Epithelial cell of proximal tubule (primary cell): ENCODE results near the gene LDLRAD4. TPM values are rescaled to one million over a fixed set of nuclear protein-coding genes. Genes with fewer than 3 reads are reported as not detected.

Experiments used
- DNase-seq: peaks from one replicate; pipeline ENCODE4 v3.0.0-alpha.2; 2011; ENCODE audit warnings: low read depth
- H3K4me3 ChIP-seq: 2 replicates; pipeline ENCODE4 v1.5.1; 2011; ENCODE audit warnings: low read depth, mild to moderate bottlenecking, low read length
- total RNA-seq: library from RNA; depleted of rRNA; stranded (reverse); fragments of >200 nt; gene quantifications from 2 replicates; pipeline ENCODE4 v1.2.3, GENCODE V29; 2015
- TF ChIP-seq, protein P1 (sequence below): conservative IDR thresholded peaks from 2 replicates; pipeline ENCODE4 v1.5.1; 2012; ENCODE audit warnings: low read depth, mild to moderate bottlenecking, low read length

Gene LDLRAD4
- total RNA-seq, 1 donor from 2014 or later: under 0.01 TPM

DNA sequence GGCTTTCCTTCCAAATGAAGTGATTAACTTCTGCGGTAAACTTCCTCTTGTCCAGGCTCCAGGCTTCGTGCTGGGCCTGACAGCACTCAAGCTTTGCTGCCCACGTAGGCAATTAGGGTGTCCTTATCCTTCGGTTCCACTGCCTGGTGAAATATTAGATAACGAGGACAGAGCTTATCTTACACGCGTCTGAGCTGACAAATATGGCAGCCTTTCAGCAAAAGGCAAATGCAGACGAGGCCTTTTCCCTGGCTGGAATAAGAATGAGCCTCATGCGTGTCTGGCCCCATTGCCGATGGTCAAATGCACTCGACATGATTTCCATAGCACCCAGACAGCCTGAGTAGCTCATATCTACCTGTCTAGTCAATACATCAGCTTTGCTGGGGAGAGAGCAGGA, 366.3 kb downstream of the LDLRAD4 start:
- H3K4me3 ChIP-seq: no peak overlapping the region
- TF ChIP-seq, protein P1, sequence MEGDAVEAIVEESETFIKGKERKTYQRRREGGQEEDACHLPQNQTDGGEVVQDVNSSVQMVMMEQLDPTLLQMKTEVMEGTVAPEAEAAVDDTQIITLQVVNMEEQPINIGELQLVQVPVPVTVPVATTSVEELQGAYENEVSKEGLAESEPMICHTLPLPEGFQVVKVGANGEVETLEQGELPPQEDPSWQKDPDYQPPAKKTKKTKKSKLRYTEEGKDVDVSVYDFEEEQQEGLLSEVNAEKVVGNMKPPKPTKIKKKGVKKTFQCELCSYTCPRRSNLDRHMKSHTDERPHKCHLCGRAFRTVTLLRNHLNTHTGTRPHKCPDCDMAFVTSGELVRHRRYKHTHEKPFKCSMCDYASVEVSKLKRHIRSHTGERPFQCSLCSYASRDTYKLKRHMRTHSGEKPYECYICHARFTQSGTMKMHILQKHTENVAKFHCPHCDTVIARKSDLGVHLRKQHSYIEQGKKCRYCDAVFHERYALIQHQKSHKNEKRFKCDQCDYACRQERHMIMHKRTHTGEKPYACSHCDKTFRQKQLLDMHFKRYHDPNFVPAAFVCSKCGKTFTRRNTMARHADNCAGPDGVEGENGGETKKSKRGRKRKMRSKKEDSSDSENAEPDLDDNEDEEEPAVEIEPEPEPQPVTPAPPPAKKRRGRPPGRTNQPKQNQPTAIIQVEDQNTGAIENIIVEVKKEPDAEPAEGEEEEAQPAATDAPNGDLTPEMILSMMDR: no peak
- no peak for DNase-seq

DNA sequence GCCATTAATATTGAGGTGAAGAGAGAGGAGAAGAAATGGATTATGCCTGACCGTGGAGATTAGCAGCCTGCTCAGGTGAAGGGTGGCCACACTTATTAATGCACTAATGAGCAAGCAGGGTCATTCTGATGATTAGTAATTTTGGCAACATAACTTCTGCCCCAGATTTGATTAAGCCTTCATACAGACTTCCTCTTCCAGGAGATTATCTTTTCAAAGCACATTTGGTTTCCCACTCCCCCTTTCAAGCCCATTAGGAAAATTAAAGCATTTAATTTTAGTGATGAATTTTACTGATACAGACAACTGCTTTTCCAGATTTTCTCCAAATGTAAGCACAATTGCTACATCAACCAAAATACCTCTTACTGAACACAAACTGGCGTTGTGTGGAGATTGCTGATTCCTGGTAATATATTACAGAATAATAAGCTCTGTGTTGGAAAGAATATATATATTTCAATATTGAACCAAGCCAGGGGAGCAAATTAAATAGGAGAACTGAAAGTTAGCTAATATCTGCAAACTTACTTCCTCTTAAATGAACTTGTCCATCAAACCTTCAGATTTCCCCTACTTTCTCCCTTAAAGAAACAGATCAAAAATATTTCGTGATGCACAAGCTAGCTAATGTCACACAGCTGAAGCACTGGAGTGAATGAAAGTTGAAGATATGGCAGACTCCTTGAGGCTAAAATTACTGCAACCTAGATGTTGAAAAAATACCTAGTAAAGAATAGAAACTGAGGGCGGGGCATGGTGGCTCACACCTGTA, 367.0 kb downstream of the LDLRAD4 start:
- TF ChIP-seq, protein P1: no peak
- no peak overlapping the region for H3K4me3 ChIP-seq

DNA sequence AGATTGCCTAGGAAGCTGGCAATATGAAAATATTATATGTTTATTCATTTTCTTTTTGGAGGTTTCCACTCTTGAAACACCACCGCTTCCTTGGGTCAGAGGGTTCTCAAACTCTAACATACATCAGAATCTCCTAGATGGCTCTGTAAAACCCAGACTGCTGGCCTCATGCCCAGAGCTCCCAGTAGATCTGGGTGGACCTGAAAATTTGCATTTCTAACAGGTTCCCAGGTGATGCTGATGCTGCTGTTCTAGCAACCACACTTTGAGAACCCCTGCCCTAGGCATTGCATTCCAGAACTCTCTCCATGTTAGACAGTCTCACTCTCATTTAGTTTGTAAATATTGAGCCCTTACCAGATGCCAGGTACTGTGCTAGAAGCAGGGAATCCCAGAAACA, 368.4 kb downstream of the LDLRAD4 start:
- TF ChIP-seq, protein P1: no peak
- no peak overlapping the region for H3K4me3 ChIP-seq
- DNase-seq: no peak

More for the DNA sequence above, 367.0 kb downstream of the LDLRAD4 start:
- DNase-seq: no peak

- DNase-seq: no peak
- TF ChIP-seq, protein P1: no peak
Observed at GRCh38 chr18:13587477-13587876, 368.9 kb downstream of the LDLRAD4 start.

DNA sequence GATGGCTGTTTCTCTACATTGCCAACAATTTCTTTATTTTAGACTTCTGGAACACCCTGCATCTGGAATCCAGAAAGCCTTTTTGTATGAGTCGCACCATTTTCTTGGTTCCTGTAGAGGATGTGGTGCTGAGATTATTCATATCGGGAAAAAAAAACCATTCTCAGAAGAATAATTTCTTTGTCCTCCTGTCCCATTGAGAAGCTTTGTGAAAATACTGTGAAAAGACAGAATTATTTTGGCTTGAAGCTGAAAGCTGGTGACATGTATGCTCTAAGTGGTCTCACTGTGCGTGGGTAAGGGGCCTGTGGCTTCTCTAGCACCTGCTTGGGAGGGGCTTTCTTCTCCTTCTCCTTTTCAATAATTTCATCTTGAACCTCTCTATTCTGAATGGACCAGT, 369.4 kb downstream of the LDLRAD4 start:
- no peak for DNase-seq
- no peak overlapping the region for H3K4me3 ChIP-seq
- TF ChIP-seq, protein P1: no peak

More at GRCh38 chr18:13587477-13587876, 368.9 kb downstream of the LDLRAD4 start:
- H3K4me3 ChIP-seq: no peak overlapping the region

DNA sequence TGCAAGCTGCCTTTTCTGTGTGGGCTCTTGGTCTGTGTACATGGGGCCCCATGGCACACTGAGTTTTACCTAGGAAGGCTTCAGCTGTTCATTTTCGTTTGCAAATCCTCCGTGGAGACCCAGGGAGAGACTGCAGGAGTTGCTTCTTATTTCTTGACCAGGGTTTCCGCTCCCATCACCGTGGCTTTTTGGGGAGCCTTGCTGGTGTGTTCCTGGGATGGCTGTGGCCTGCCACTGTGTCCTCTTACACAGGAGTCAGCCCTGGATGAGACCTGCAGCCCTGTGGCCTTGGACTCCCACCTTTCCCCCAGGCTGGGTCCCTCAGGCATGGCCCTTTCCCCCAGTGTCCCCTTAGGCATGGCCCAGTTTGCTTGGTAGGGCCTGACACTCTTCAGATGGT, 370.8 kb downstream of the LDLRAD4 start:
- no peak overlapping the region for H3K4me3 ChIP-seq
- TF ChIP-seq, protein P1: no peak
- no peak for DNase-seq

DNA sequence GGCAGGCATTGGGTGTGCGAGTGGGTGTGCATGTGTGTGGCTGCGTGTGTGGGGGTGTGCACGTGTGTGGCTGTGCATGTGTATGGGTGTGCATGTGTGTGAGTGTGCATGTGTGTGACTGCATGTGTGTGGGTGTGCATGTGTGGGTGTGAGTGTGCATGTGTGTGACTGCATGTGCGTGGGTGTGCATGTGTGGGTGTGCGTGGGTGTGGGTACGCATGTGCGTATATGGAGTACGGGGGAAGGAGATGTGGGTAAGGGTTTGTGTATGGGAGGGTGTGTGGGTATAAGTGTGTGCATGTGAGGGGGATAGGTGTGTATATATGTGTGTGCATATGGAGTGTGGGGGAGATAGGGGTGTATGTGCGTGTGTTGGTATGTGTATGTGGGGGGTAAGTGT, 371.4 kb downstream of the LDLRAD4 start:
- TF ChIP-seq, protein P1: no peak
- H3K4me3 ChIP-seq: no peak overlapping the region
- DNase-seq: no peak
